Panc1 (cell line): ENCODE measurements around the gene AP2B1. TPM values are rescaled to one million over a fixed set of nuclear protein-coding genes. Genes with fewer than 3 reads are reported as not detected.

Experiments used
- ATAC-seq: fragments of 200-7000 bp; cut with Tn5 transposase; 2 replicates; pipeline ENCODE4 v1.9.1; 2020; ENCODE audit warnings: mild to moderate bottlenecking, moderate library complexity
- BruUV-seq: library from RNA; stranded (reverse); fragments of 400-500 nt; replicated peaks from 2 replicates; lab custom pipeline; 2021; lab: Mats Ljungman, UMichigan
- CTCF ChIA-PET: fragments of 300-600 bp; sonication (Branson Sonifier 250); formaldehyde crosslinking; loops from one replicate; lab custom pipeline; 2022; ENCODE audit warnings: antibody characterized with exemption; lab: Charles Lee
- POLR2A ChIA-PET: fragments of 300-600 bp; sonication (Branson Sonifier 250); formaldehyde crosslinking; loops from one replicate; lab custom pipeline; 2022; ENCODE audit warnings: antibody characterized with exemption; lab: Charles Lee
- DNase-seq: peaks from one replicate; pipeline ENCODE4 v3.0.0-alpha.2; 2010; ENCODE audit warnings: low read depth, low spot score
- H3K27ac ChIP-seq: 2 replicates; pipeline ENCODE4 v1.5.1; 2011; ENCODE audit warnings: mild to moderate bottlenecking, low read length, inconsistent platforms
- H3K27me3 ChIP-seq: fragments of 200-500 bp; sonication (Bioruptor generic); 2 replicates; pipeline ENCODE4 v1.6.0; 2014; ENCODE audit warnings: low read length, inconsistent platforms; ENCODE audit not compliant: control insufficient read depth, insufficient read depth
- H3K36me3 ChIP-seq: fragments of 200-500 bp; sonication (Bioruptor generic); 2 replicates; pipeline ENCODE4 v1.5.1; 2014; ENCODE audit warnings: inconsistent platforms, mild to moderate bottlenecking, low read length, moderate library complexity; ENCODE audit not compliant: control insufficient read depth, insufficient read depth
- H3K4me1 ChIP-seq: 2 replicates; pipeline ENCODE4 v1.5.1; 2011; ENCODE audit warnings: inconsistent platforms, mild to moderate bottlenecking, low read length, moderate library complexity; ENCODE audit not compliant: control insufficient read depth, insufficient read depth
- H3K4me3 ChIP-seq, 2 experiments: 2 replicates each; pipeline ENCODE4 v1.5.1; 2011 to 2012; ENCODE audit warnings: low read depth in 2 of 2, low read length in 2 of 2, mild to moderate bottlenecking in 2 of 2, inconsistent platforms in 1 of 2, moderate library complexity in 1 of 2
- H3K9me3 ChIP-seq: fragments of 200-500 bp; sonication (Bioruptor generic); 2 replicates; pipeline ENCODE4 v1.5.1; 2014; ENCODE audit warnings: low read depth, mild to moderate bottlenecking, inconsistent platforms, low read length, moderate library complexity; ENCODE audit not compliant: control insufficient read depth, insufficient read depth
- CTCF ChIP-seq: fragments of 450-650 bp; IDR thresholded peaks from 2 replicates; pipeline ENCODE4 v1.5.1; 2017; ENCODE audit warnings: mild to moderate bottlenecking
- POLR2AphosphoS5 ChIP-seq: IDR thresholded peaks from 2 replicates; pipeline ENCODE4 v1.6.1; 2012; ENCODE audit warnings: mild to moderate bottlenecking, low read depth, low read length, moderate library complexity
- REST ChIP-seq, 2 experiments: IDR thresholded peaks; 2 replicates each; pipeline ENCODE4 v1.6.1; 2011 to 2012; ENCODE audit warnings: low read depth in 2 of 2, control low read depth in 1 of 2, low read length in 1 of 2, mild to moderate bottlenecking in 1 of 2, moderate library complexity in 1 of 2; ENCODE audit not compliant: insufficient read depth in 1 of 2
- SIN3A ChIP-seq: IDR thresholded peaks from 2 replicates; pipeline ENCODE4 v1.6.1; 2012; ENCODE audit warnings: low read depth, mild to moderate bottlenecking, low read length, moderate library complexity, borderline replicate concordance; ENCODE audit not compliant: insufficient read depth
- TCF7L2 ChIP-seq: IDR thresholded peaks from 2 replicates; pipeline ENCODE4 v1.6.1; 2011; ENCODE audit warnings: mild to moderate bottlenecking, low read depth, low read length, inconsistent platforms
- in situ Hi-C: cut with HindIII; loops from 2 replicates; pipeline ENCODE4 v1.10.0; 2016; ENCODE audit warnings: low sequenced_read_pairs, low pct_unique_long_range_greater_than_20kb
- intact Hi-C: fragments of 100-400 bp; cut with micrococcal nuclease; formaldehyde crosslinking; loops from one replicate; pipeline ENCODE4 v1.10.0; 2022; ENCODE audit not compliant: unreplicated experiment
- total RNA-seq: library from RNA; stranded (reverse); gene quantifications from one replicate; pipeline ENCODE4 v1.2.1, GENCODE V29; 2021; ENCODE audit not compliant: unreplicated experiment

Gene AP2B1
- total RNA-seq, 1 experiment from 2014 or later: 446 TPM

- DNase-seq: no peak
- CTCF ChIA-PET: no interaction called here
- intact Hi-C loops: no loop called here
Measured at GRCh38 chr17:35542990-35543389, 44.1 kb upstream of the AP2B1 start.

DNA sequence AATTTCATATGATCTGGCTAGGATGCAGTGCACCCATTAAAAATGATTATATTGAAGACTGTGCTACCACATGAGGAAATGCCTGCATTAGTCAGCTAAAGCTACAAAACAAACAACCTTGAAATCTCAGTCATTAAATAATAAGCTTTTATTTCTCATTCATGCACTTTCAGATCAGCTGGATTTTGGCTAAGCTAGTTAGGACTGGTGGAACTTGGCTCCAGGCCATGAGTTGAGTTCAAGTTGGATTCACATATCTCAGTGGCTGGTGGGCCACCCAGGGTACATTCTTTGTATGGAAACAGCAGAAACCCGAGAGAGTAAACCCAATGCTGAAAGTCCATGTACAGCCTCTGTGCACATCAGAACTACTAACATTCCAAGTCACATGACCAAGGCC lies 43.3 kb upstream of the AP2B1 start:
- H3K36me3 ChIP-seq: no peaks in the 10 kb centered on the region
- in situ Hi-C loops: loop anchor here (25.0 kb wide), 2 partner anchors 232 to 357 kb away; partner anchors contain the start of gene SLC35G3
- TF ChIP-seq REST (IDR thresholded peaks at IDR 0.05; ENCODE audit: insufficient read depth in 1 of 2, low read depth in 2 of 2, low read length in 1 of 2): no peak
- POLR2A ChIA-PET: no interaction called here
- no peak overlapping the region for H3K4me3 ChIP-seq
- CTCF ChIA-PET: no interaction called here
- DNase-seq (no peak), ATAC-seq (no peak)
- intact Hi-C loops: no loop called here
- H3K9me3 ChIP-seq: no peaks in the 10 kb centered on the region
- no peaks in the 10 kb centered on the region for H3K4me1 ChIP-seq
- no TSS peak for BruUV-seq
- H3K27ac ChIP-seq: no peak overlapping the region
- H3K27me3 ChIP-seq: peaks cover 4% of the 10 kb centered on the region; the same call in 1 of the 2 replicates

More at GRCh38 chr17:35542990-35543389, 44.1 kb upstream of the AP2B1 start:
- H3K9me3 ChIP-seq: no peaks in the 10 kb centered on the region
- no peak overlapping the region for H3K27ac ChIP-seq
- H3K36me3 ChIP-seq: no peaks in the 10 kb centered on the region
- no peaks in the 10 kb centered on the region for H3K4me1 ChIP-seq
- BruUV-seq: no TSS peak
- POLR2A ChIA-PET: no interaction called here
- no peak overlapping the region for H3K4me3 ChIP-seq
- no peaks in the 10 kb centered on the region; the same call in 1 of the 2 replicates for H3K27me3 ChIP-seq
- no peak for TF ChIP-seq POLR2AphosphoS5
- no peak for TF ChIP-seq TCF7L2
- no peak for TF ChIP-seq SIN3A
- TF ChIP-seq REST (IDR thresholded peaks at IDR 0.05; ENCODE audit: insufficient read depth in 1 of 2, low read depth in 2 of 2, low read length in 1 of 2): no peak
- no peak for ATAC-seq
- in situ Hi-C loops: loop anchor here (25.0 kb wide), 2 partner anchors 231 to 356 kb away; partner anchors contain the start of gene SLC35G3

GRCh38 chr17:35545150-35545549 lies 42.0 kb upstream of the AP2B1 start:
- Histone ChIP-seq H3K27me3 (peaks cover 12% of the 10 kb centered on the region; the same call in 1 of the 2 replicates), H3K27ac (no peak overlapping the region), H3K4me1 (no peaks in the 10 kb centered on the region), H3K36me3 (no peaks in the 10 kb centered on the region), H3K9me3 (no peaks in the 10 kb centered on the region), H3K4me3 (no peak overlapping the region)
- in situ Hi-C loops: loop anchor here (25.0 kb wide), 2 partner anchors 233 to 358 kb away; partner anchors contain the start of gene SLC35G3
- no peak for DNase-seq
- no peak for TF ChIP-seq TCF7L2
- no peak for TF ChIP-seq CTCF
- no peak for TF ChIP-seq SIN3A
- TF ChIP-seq REST (IDR thresholded peaks at IDR 0.05; ENCODE audit: insufficient read depth in 1 of 2, low read depth in 2 of 2, low read length in 1 of 2): no peak
- TF ChIP-seq POLR2AphosphoS5: no peak
- intact Hi-C loops: no loop called here
- no TSS peak for BruUV-seq
- ATAC-seq: no peak
- ChIA-PET CTCF (interaction anchor here (0.8 kb wide), 1 partner anchor 9 kb away, joined by 3 read pairs; no protein-coding TSS in a partner anchor), POLR2A (interaction anchor here (0.6 kb wide), 1 partner anchor 247 kb away, joined by 3 read pairs; no protein-coding TSS in a partner anchor)
